Chondrocyte (in vitro differentiated cells): Measurements from ENCODE around the gene GMPPA. TPM values are rescaled to one million over a fixed set of nuclear protein-coding genes. Genes with fewer than 3 reads are reported as not detected.

Source experiments
- DNase-seq: peaks from one replicate; pipeline ENCODE4 v3.0.0; 2021; ENCODE audit warnings: mixed read lengths, low spot score
- H3K27ac Mint-ChIP-seq: one replicate; pipeline ENCODE4 v1.8.0; 2021; ENCODE audit warnings: mild to moderate bottlenecking, moderate library complexity, mixed read lengths; ENCODE audit not compliant: unreplicated experiment
- H3K27me3 Mint-ChIP-seq: 2 replicates; pipeline ENCODE4 v1.8.0; 2021; ENCODE audit warnings: low read depth, mixed read lengths
- H3K36me3 Mint-ChIP-seq: 2 replicates; pipeline ENCODE4 v1.8.0; 2021; ENCODE audit warnings: low read depth, mixed read lengths
- H3K4me1 Mint-ChIP-seq: 2 replicates; pipeline ENCODE4 v1.8.0; 2021; ENCODE audit warnings: low read depth, mild to moderate bottlenecking, mixed read lengths
- H3K4me3 Mint-ChIP-seq: one replicate; pipeline ENCODE4 v1.8.0; 2021; ENCODE audit warnings: mild to moderate bottlenecking, moderate library complexity, mixed read lengths; ENCODE audit not compliant: unreplicated experiment
- H3K9me3 Mint-ChIP-seq: 2 replicates; pipeline ENCODE4 v1.8.0; 2021; ENCODE audit warnings: low read depth, mixed read lengths
- CTCF ChIP-seq: fragments of 200-600 bp; sonication (generic); IDR thresholded peaks from 2 replicates; pipeline ENCODE4 v1.5.0; 2021; ENCODE audit warnings: antibody characterized with exemption, mild to moderate bottlenecking, moderate library complexity
- total RNA-seq: library from RNA; stranded (reverse); gene quantifications from 3 replicates; pipeline ENCODE4 v1.2.1, GENCODE V29; 2021

GMPPA gene
- total RNA-seq, 1 donor from 2014 or later: 60.9 TPM

- DNase-seq: no peak
- Mint-ChIP-seq H3K4me1 (peaks cover 6% of the 10 kb centered on the region), H3K27ac (no peak overlapping the region), H3K4me3 (peak overlapping the region; percentile 2), H3K9me3 (no peaks in the 10 kb centered on the region), H3K27me3 (peaks cover 2% of the 10 kb centered on the region), H3K36me3 (peaks cover 27% of the 10 kb centered on the region)
- TF ChIP-seq CTCF: no peak
Observed at GRCh38 chr2:219483451-219484342, 15.0 kb upstream of the GMPPA start.

- Mint-ChIP-seq H3K4me1 (peaks cover 6% of the 10 kb centered on the region), H3K36me3 (peaks cover 20% of the 10 kb centered on the region), H3K9me3 (no peaks in the 10 kb centered on the region), H3K4me3 (peak overlapping the region; percentile 28), H3K27ac (no peak overlapping the region), H3K27me3 (peaks cover 2% of the 10 kb centered on the region)
- peak; percentile 11 for TF ChIP-seq CTCF
- no peak for DNase-seq
Observed at GRCh38 chr2:219484343-219485200, 14.1 kb upstream of the GMPPA start.

- Mint-ChIP-seq H3K36me3 (peaks cover 17% of the 10 kb centered on the region), H3K27me3 (peaks cover 2% of the 10 kb centered on the region), H3K4me1 (peaks cover 6% of the 10 kb centered on the region), H3K4me3 (no peak overlapping the region), H3K27ac (no peak overlapping the region), H3K9me3 (no peaks in the 10 kb centered on the region)
- no peak for DNase-seq
- no peak for TF ChIP-seq CTCF
Observed at GRCh38 chr2:219485201-219485580, 13.5 kb upstream of the GMPPA start.

GRCh38 chr2:219486380-219486959 is 12.2 kb upstream of the GMPPA start:
- Mint-ChIP-seq H3K27me3 (no peaks in the 10 kb centered on the region), H3K9me3 (no peaks in the 10 kb centered on the region), H3K36me3 (peaks cover 11% of the 10 kb centered on the region), H3K4me1 (peaks cover 6% of the 10 kb centered on the region), H3K27ac (no peak overlapping the region), H3K4me3 (no peak overlapping the region)
- no peak for TF ChIP-seq CTCF
- no peak for DNase-seq
